Nephron progenitor cell (in vitro differentiated cells): ENCODE data around the gene ZNF280A.

Experiments used
- DNase-seq: peaks from one replicate; pipeline ENCODE4 v3.0.0; 2021
- H3K27ac Mint-ChIP-seq: 2 replicates; pipeline ENCODE4 v1.8.0; 2021; ENCODE audit warnings: mild to moderate bottlenecking, moderate library complexity, mixed read lengths
- H3K27me3 Mint-ChIP-seq: 2 replicates; pipeline ENCODE4 v1.8.0; 2021; ENCODE audit warnings: mild to moderate bottlenecking, low read depth, mixed read lengths; ENCODE audit not compliant: poor library complexity
- H3K36me3 Mint-ChIP-seq: 2 replicates; pipeline ENCODE4 v1.8.0; 2021; ENCODE audit warnings: low read depth, mixed read lengths
- H3K4me1 Mint-ChIP-seq: 2 replicates; pipeline ENCODE4 v1.8.0; 2021; ENCODE audit warnings: mixed read lengths
- H3K4me3 Mint-ChIP-seq: 2 replicates; pipeline ENCODE4 v1.8.0; 2021; ENCODE audit warnings: mild to moderate bottlenecking, moderate library complexity, mixed read lengths
- H3K9me3 Mint-ChIP-seq: 2 replicates; pipeline ENCODE4 v1.8.0; 2021; ENCODE audit warnings: mild to moderate bottlenecking, moderate library complexity, mixed read lengths
- TF ChIP-seq, protein P1 (sequence below): fragments of 200-600 bp; sonication (generic); IDR thresholded peaks from 2 replicates; pipeline ENCODE4 v1.5.0; 2021; ENCODE audit warnings: antibody characterized with exemption

Gene ZNF280A

DNA sequence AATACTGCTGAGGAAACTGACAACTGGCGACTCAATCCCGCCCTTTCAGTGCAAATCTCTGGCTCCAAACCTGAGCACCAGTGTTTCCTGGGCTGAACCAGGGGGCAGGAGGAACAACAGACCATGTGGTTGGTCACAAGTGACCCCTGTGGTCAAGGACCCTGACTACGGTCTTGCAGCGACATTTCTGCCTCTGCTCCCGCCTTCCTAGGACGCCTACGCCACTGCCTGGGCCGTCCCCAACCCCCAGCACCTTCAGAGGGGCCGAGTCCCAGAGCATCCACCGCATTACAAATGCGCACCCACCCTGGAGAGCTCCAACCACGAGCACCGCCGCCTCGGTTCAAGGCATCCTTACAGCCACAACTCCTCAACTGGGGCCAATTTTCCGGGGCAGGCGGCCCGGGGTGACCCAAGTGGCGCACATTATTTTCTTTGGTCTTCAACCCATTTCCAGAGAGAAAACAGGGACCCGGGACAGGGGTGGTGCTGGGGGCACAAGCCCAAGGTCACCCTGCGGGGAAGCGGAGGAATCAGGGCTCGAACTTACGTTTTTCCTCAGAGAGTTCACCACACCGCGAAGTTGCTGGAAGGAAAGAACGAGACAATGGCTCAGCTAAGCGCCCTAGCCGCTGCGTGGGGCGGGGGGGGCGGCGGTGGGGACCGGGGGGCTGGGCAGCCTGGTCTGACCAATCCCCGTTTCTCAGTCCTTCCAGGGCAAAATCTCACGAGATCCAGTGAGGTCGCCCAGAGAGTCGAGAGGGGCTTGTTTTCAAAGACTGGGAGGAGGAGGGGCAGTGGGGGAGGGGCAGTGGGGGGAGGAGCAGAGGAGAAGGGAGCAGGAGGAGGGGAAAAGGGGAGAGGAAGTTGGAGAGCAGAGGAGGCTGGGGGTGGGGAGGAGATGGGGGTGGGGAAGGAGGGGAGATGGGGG lies 37.2 kb upstream of the ZNF280A start:
- TF ChIP-seq, protein P1, sequence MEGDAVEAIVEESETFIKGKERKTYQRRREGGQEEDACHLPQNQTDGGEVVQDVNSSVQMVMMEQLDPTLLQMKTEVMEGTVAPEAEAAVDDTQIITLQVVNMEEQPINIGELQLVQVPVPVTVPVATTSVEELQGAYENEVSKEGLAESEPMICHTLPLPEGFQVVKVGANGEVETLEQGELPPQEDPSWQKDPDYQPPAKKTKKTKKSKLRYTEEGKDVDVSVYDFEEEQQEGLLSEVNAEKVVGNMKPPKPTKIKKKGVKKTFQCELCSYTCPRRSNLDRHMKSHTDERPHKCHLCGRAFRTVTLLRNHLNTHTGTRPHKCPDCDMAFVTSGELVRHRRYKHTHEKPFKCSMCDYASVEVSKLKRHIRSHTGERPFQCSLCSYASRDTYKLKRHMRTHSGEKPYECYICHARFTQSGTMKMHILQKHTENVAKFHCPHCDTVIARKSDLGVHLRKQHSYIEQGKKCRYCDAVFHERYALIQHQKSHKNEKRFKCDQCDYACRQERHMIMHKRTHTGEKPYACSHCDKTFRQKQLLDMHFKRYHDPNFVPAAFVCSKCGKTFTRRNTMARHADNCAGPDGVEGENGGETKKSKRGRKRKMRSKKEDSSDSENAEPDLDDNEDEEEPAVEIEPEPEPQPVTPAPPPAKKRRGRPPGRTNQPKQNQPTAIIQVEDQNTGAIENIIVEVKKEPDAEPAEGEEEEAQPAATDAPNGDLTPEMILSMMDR: no peak
- no peaks in the 10 kb centered on the region for H3K4me1 Mint-ChIP-seq
- no peaks in the 10 kb centered on the region for H3K36me3 Mint-ChIP-seq
- H3K9me3 Mint-ChIP-seq: peaks cover 6% of the 10 kb centered on the region
- no peak overlapping the region for H3K4me3 Mint-ChIP-seq
- H3K27ac Mint-ChIP-seq: no peak overlapping the region
- H3K27me3 Mint-ChIP-seq: peaks cover 34% of the 10 kb centered on the region
- no peak for DNase-seq

DNA sequence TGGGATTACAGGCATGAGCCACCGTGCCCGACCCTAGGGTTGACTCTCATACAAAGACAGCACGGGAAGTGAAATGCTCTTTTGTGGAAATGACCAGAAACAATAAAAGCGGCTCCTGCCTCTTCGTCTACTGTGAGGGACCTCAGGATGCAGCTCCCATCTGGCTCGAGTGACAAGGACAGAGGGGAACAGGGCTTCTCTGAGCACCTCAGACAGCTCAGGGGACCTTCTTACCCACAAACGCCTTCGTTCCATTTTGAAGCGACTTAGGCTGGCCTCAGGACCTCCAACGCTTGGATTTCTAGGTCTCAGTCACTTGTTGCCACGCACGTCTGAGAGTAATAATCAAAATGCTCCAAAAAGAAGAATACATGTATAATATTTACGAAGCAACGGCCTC lies 36.5 kb upstream of the ZNF280A start:
- H3K27ac Mint-ChIP-seq: no peak overlapping the region
- H3K36me3 Mint-ChIP-seq: no peaks in the 10 kb centered on the region
- peaks cover 27% of the 10 kb centered on the region for H3K27me3 Mint-ChIP-seq
- no peak for DNase-seq
- TF ChIP-seq, protein P1: no peak
- H3K9me3 Mint-ChIP-seq: peaks cover 6% of the 10 kb centered on the region
- no peaks in the 10 kb centered on the region for H3K4me1 Mint-ChIP-seq
- no peak overlapping the region for H3K4me3 Mint-ChIP-seq

DNA sequence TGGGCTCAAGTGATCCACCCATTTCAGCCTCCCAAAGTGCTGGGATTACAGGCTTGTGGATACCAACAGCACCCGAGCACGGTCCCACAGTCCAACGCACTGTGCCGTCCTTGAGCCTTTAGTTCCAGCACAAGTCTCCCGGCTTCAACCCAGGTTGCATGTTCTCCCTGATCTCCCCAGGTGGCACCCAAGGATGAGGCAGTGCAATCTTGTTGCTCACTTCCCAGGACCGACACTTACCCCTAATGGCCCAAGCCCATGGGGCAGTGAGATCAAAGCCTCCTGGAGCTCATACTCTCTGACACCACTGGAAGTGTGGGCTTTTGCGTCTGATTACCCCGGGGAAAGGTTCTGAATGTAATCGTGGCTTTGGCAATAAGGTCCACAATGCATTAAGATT lies 35.5 kb upstream of the ZNF280A start:
- Mint-ChIP-seq H3K27me3 (peaks cover 32% of the 10 kb centered on the region), H3K4me1 (no peaks in the 10 kb centered on the region), H3K4me3 (no peak overlapping the region), H3K27ac (no peak overlapping the region), H3K9me3 (peaks cover 6% of the 10 kb centered on the region), H3K36me3 (no peaks in the 10 kb centered on the region)
- no peak for DNase-seq
- TF ChIP-seq, protein P1: no peak

DNA sequence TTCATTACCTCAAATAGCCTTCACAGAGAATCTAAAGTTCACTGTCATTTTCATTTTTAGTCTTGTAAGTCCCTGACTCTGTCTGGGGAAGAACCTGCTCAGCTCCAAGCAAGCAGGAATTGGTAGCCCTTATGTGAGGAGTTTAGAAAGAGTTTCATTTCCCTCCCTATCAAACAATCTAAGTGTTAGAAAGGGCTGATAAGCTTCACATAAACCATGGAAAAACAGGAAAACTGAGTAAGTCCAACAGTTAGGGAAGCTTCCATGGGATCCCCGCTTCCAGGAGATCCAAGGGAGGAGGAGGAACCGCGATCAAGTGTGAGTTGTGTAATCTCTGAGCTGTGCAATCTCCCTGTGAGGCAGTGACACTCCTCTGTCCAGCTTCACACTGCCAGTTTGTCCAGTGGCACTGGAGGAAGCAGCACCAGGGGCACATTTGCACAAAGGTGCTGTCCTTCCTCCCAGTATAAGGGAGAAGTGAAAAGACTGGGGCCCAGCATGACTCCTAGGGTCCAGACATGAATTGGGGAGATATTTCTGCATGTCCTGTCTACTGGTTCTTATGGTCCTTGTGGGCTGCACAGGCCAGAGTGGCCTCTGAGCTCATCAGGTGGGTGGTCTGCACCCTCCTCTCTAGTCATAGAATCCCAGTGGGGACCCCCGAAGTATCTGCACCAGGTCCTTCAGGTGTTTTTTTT lies 34.7 kb upstream of the ZNF280A start:
- TF ChIP-seq, protein P1: no peak
- no peak for DNase-seq
- Mint-ChIP-seq H3K27ac (no peak overlapping the region), H3K36me3 (no peaks in the 10 kb centered on the region), H3K4me3 (no peak overlapping the region), H3K27me3 (peaks cover 37% of the 10 kb centered on the region), H3K9me3 (peaks cover 6% of the 10 kb centered on the region), H3K4me1 (no peaks in the 10 kb centered on the region)

DNA sequence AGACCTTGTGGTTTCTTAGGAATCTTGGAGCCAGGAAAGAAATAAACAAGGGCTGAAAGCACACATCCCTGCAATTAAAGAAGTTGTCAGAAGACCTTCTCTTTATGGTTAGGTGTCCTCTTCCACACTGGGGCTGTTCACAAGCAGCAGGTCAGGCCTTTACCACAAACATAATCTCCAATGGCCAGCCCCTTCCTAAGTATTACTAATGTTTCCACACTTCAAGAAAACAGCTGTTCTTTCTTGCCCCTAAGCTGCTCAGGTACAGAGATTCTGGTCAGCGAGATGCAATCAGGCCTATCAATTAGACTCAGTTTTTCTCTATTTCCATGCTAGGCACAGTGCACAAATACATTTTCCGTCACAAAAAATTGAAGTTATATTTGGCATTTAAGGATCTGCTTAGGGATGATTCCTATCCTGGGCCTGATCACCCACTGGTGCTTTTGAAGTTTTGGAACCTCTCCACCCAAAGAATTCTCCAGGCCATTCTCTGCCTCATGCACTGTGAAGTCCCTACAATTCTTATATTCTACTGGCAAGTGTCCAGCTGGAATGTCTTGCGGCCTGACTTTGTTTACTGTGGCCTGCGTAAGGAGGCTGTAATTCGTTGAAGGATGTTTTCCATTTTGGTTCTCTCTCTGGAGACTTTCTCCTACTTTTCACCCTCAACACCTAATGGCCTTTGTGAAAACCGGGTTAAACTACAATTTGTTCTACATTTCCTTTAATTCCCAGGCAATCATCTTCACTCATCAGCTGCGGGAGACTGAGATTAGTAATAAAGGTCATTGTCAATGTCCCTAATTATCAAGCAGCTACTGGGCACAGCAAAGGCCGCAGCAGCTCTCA lies 33.9 kb upstream of the ZNF280A start:
- Mint-ChIP-seq H3K27me3 (peaks cover 44% of the 10 kb centered on the region), H3K4me1 (no peaks in the 10 kb centered on the region), H3K4me3 (no peak overlapping the region), H3K27ac (no peak overlapping the region), H3K36me3 (no peaks in the 10 kb centered on the region), H3K9me3 (peaks cover 6% of the 10 kb centered on the region)
- TF ChIP-seq, protein P1: no peak
- no peak for DNase-seq
